ENCODE results near the gene PFDN1.

The PFDN1 gene

GRCh38 chr5:140250386-140250785 lies 52.5 kb downstream of the PFDN1 start:
- Histone ChIP-seq H3K27ac (ENCODE audit: insufficient read depth in 1 of 2, low read depth in 1 of 2, low read length in 2 of 2, poor library complexity in 1 of 2, severe bottlenecking in 2 of 2) (no peak overlapping the region), H3K27me3 (replicated peaks in 2 of 5; ENCODE audit: control insufficient read depth in 4 of 5, insufficient read depth in 5 of 5, low read length in 4 of 5) (no peaks in the 10 kb centered on the region), H3K9me3 (ENCODE audit: control extremely low read depth in 1 of 5, control insufficient read depth in 4 of 5, insufficient read depth in 2 of 5, low read depth in 1 of 5, low read length in 4 of 5) (no peaks in the 10 kb centered on the region), H3K4me3 (ENCODE audit: control insufficient read depth in 1 of 7, extremely low read depth in 1 of 7, insufficient read depth in 4 of 7, low read depth in 2 of 7, low read length in 6 of 7) (no peak overlapping the region), H3K4me1 (ENCODE audit: control extremely low read depth in 1 of 4, control insufficient read depth in 4 of 4, insufficient read depth in 4 of 4, low read length in 3 of 4) (peaks cover 4 to 40% (median 16%) of the 10 kb centered on the region in 4 experiments), H3K36me3 (ENCODE audit: control insufficient read depth in 4 of 4, insufficient read depth in 4 of 4, low read length in 3 of 4) (no peaks in the 10 kb centered on the region)
- CTCF ChIA-PET: interaction anchor here (1.2 to 26.3 kb wide), 5 partner anchors 12 to 108 kb away, joined by 3 to 552 read pairs (median 5); partner anchors contain the start of gene HBEGF
- WGBS (ENCODE audit: insufficient coverage): 94% methylated on average over 5 of the region's 6 CpGs
- no peak for DNase-seq
- POLR2A ChIA-PET: no interaction called here

DNA sequence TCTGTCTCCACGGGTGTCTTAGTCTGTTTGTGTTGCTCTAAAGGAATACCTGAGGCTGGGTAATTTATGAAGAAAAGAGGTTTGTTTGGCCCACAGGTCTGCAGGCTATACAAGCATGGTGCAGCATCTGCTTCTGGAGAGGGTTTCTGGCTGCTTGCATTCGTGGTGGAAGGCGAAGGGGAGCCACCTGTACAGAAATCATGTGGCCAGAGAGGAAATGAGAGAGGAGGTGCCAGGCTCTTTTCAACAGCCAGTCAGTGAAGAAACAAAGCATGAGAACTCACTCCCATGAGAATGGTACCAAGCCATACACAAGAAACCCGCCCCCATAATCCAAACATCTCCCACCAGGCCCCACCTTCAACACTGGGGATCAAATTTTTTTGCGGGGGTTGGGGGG lies 53.4 kb downstream of the PFDN1 start:
- DNase-seq: no peak
- POLR2A ChIA-PET: no interaction called here
- WGBS (ENCODE audit: insufficient coverage): 100% methylated on average over 1 of the region's 5 CpGs
- H3K27me3 ChIP-seq (replicated peaks in 2 of 5; ENCODE audit: control insufficient read depth in 4 of 5, insufficient read depth in 5 of 5, low read length in 4 of 5): no peaks in the 10 kb centered on the region
- peaks cover 0 to 3% (median 1%) of the 10 kb centered on the region in 4 experiments for H3K36me3 ChIP-seq (ENCODE audit: control insufficient read depth in 4 of 4, insufficient read depth in 4 of 4, low read length in 3 of 4)
- CTCF ChIA-PET: interaction anchor here (1.8 to 26.3 kb wide), 3 partner anchors 9 to 109 kb away, joined by 4 to 552 read pairs (median 7); partner anchors contain the start of gene HBEGF
- no peak overlapping the region for H3K27ac ChIP-seq (ENCODE audit: insufficient read depth in 1 of 2, low read depth in 1 of 2, low read length in 2 of 2, poor library complexity in 1 of 2, severe bottlenecking in 2 of 2)
- peaks cover 9 to 48% (median 25%) of the 10 kb centered on the region in 4 experiments for H3K4me1 ChIP-seq (ENCODE audit: control extremely low read depth in 1 of 4, control insufficient read depth in 4 of 4, insufficient read depth in 4 of 4, low read length in 3 of 4)
- no peak overlapping the region for H3K4me3 ChIP-seq (ENCODE audit: control insufficient read depth in 1 of 7, extremely low read depth in 1 of 7, insufficient read depth in 4 of 7, low read depth in 2 of 7, low read length in 6 of 7)
- H3K9me3 ChIP-seq (ENCODE audit: control extremely low read depth in 1 of 5, control insufficient read depth in 4 of 5, insufficient read depth in 2 of 5, low read depth in 1 of 5, low read length in 4 of 5): no peaks in the 10 kb centered on the region

GRCh38 chr5:140248414-140248813 lies 54.5 kb downstream of the PFDN1 start:
- CTCF ChIA-PET: interaction anchor here (1.8 to 26.3 kb wide), 4 partner anchors 8 to 111 kb away, joined by 4 to 552 read pairs (median 8); partner anchors contain the start of gene HBEGF
- POLR2A ChIA-PET: no interaction called here

DNA sequence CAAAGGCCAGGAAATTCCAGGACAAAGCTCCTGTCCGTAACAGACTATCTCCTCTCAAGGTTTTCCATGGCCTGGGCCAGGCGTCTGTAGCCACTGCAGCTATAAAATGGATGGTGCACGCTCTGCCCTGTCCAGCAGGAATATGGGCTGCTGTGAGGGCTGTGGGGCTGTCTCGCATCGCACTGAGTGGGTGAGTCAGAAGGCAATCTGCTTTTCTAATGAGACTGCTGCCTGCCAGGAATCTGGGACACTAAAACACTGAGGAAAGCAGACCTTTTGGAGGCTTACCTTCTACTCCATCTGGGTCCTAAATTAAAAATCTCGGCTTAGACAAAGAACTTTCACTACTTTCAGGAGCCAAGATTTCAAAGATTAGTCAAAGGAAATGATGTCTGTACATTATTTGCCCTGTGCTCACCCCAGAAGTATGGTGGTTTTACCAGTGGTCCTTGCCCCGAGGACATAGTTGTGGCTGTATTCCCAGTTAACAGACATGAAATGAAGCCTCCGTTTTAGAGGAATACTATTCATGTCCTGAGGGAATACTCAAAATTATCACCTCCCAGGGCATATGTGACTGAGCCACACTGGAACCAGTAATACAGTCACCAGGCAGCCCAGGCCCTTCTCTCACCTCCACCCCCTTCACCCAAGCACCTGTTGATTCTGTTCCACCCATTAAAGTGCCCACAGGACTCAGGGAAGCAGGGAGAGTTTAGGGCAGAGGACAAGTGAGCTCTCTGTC lies 56.4 kb downstream of the PFDN1 start:
- no peak overlapping the region for H3K27ac ChIP-seq (ENCODE audit: insufficient read depth in 1 of 2, low read depth in 1 of 2, low read length in 2 of 2, poor library complexity in 1 of 2, severe bottlenecking in 2 of 2)
- CTCF ChIA-PET: interaction anchor here (1.0 to 26.3 kb wide), 9 partner anchors 10 to 232 kb away, joined by 3 to 552 read pairs (median 4); partner anchors contain the start of genes HBEGF and SLC4A9

More at GRCh38 chr5:140248414-140248813, 54.5 kb downstream of the PFDN1 start:
- H3K4me1 ChIP-seq (ENCODE audit: control extremely low read depth in 1 of 4, control insufficient read depth in 4 of 4, insufficient read depth in 4 of 4, low read length in 3 of 4): peaks cover 9 to 49% (median 25%) of the 10 kb centered on the region in 4 experiments
- no peaks in the 10 kb centered on the region for H3K27me3 ChIP-seq (replicated peaks in 2 of 5; ENCODE audit: control insufficient read depth in 4 of 5, insufficient read depth in 5 of 5, low read length in 4 of 5)
- DNase-seq: no peak
- H3K9me3 ChIP-seq (ENCODE audit: control extremely low read depth in 1 of 5, control insufficient read depth in 4 of 5, insufficient read depth in 2 of 5, low read depth in 1 of 5, low read length in 4 of 5): no peaks in the 10 kb centered on the region
- H3K27ac ChIP-seq (ENCODE audit: insufficient read depth in 1 of 2, low read depth in 1 of 2, low read length in 2 of 2, poor library complexity in 1 of 2, severe bottlenecking in 2 of 2): no peak overlapping the region
- WGBS (ENCODE audit: insufficient coverage): 50% methylated on average over 2 of the region's 3 CpGs
- peaks cover 0 to 3% (median 2%) of the 10 kb centered on the region in 4 experiments for H3K36me3 ChIP-seq (ENCODE audit: control insufficient read depth in 4 of 4, insufficient read depth in 4 of 4, low read length in 3 of 4)
- no peak overlapping the region for H3K4me3 ChIP-seq (ENCODE audit: control insufficient read depth in 1 of 7, extremely low read depth in 1 of 7, insufficient read depth in 4 of 7, low read depth in 2 of 7, low read length in 6 of 7)

GRCh38 chr5:140245926-140246325 lies 57.0 kb downstream of the PFDN1 start:
- no peaks in the 10 kb centered on the region for H3K27me3 ChIP-seq (replicated peaks in 2 of 5; ENCODE audit: control insufficient read depth in 4 of 5, insufficient read depth in 5 of 5, low read length in 4 of 5)
- CTCF ChIA-PET: interaction anchor here (0.7 to 26.3 kb wide), 10 partner anchors 10 to 389 kb away, joined by 3 to 552 read pairs (median 4); partner anchors contain the start of genes HBEGF and SLC4A9
- no peak overlapping the region for H3K27ac ChIP-seq (ENCODE audit: insufficient read depth in 1 of 2, low read depth in 1 of 2, low read length in 2 of 2, poor library complexity in 1 of 2, severe bottlenecking in 2 of 2)
- peaks cover 0 to 7% (median 6%) of the 10 kb centered on the region in 4 experiments for H3K36me3 ChIP-seq (ENCODE audit: control insufficient read depth in 4 of 4, insufficient read depth in 4 of 4, low read length in 3 of 4)
- POLR2A ChIA-PET: interaction anchor here (1.4 kb wide), 1 partner anchor 110 kb away, joined by 4 read pairs; no protein-coding TSS in a partner anchor
- no peak overlapping the region for H3K4me3 ChIP-seq (ENCODE audit: control insufficient read depth in 1 of 7, extremely low read depth in 1 of 7, insufficient read depth in 4 of 7, low read depth in 2 of 7, low read length in 6 of 7)
- H3K4me1 ChIP-seq (ENCODE audit: control extremely low read depth in 1 of 4, control insufficient read depth in 4 of 4, insufficient read depth in 4 of 4, low read length in 3 of 4): peaks cover 5 to 28% (median 13%) of the 10 kb centered on the region in 4 experiments
- no peak for DNase-seq
- no peaks in the 10 kb centered on the region for H3K9me3 ChIP-seq (ENCODE audit: control extremely low read depth in 1 of 5, control insufficient read depth in 4 of 5, insufficient read depth in 2 of 5, low read depth in 1 of 5, low read length in 4 of 5)
- WGBS (ENCODE audit: insufficient coverage): 100% methylated on average over 5 of the region's 7 CpGs

More for the DNA sequence above, 56.4 kb downstream of the PFDN1 start:
- H3K4me1 ChIP-seq (ENCODE audit: control extremely low read depth in 1 of 4, control insufficient read depth in 4 of 4, insufficient read depth in 4 of 4, low read length in 3 of 4): peaks cover 5 to 34% (median 17%) of the 10 kb centered on the region in 4 experiments
- no peak overlapping the region for H3K4me3 ChIP-seq (ENCODE audit: control insufficient read depth in 1 of 7, extremely low read depth in 1 of 7, insufficient read depth in 4 of 7, low read depth in 2 of 7, low read length in 6 of 7)
- POLR2A ChIA-PET: interaction anchor here (0.6 to 1.4 kb wide), 3 partner anchors 51 to 447 kb away, joined by 3 to 6 read pairs (median 4); no protein-coding TSS in a partner anchor
- no peak for DNase-seq
- WGBS (ENCODE audit: insufficient coverage): 98% methylated on average over 8 of the region's 8 CpGs
- no peaks in the 10 kb centered on the region for H3K27me3 ChIP-seq (replicated peaks in 2 of 5; ENCODE audit: control insufficient read depth in 4 of 5, insufficient read depth in 5 of 5, low read length in 4 of 5)
- H3K9me3 ChIP-seq (ENCODE audit: control extremely low read depth in 1 of 5, control insufficient read depth in 4 of 5, insufficient read depth in 2 of 5, low read depth in 1 of 5, low read length in 4 of 5): no peaks in the 10 kb centered on the region
- peaks cover 0 to 7% (median 6%) of the 10 kb centered on the region in 4 experiments for H3K36me3 ChIP-seq (ENCODE audit: control insufficient read depth in 4 of 4, insufficient read depth in 4 of 4, low read length in 3 of 4)

DNA sequence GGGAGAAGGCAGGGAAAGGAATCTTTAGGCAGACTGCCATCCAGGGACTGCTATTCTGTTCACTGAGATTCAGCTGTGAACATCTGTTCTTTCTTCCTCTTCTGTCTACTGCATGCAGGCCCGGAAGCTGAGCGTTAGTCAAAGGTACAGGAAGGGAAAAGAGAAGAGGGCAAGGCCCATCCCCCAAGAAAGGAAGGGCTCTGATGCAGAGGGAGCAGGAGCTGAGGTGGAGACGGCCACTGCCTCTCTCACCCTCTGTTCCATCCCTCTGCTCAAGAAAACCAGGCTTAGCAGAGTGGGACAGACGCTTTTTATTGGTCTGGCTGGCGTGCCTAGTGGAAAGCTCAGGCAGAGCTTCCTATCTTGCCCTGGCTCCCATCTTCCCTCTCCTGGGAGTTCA lies 57.6 kb downstream of the PFDN1 start:
- CTCF ChIA-PET: interaction anchor here (0.7 to 26.3 kb wide), 16 partner anchors 10 to 389 kb away, joined by 3 to 552 read pairs (median 6); partner anchors contain the start of genes HBEGF and SLC4A9
- DNase-seq: peak in 2 of 3 donors; percentile 43 to 54
- POLR2A ChIA-PET: interaction anchor here (1.4 kb wide), 1 partner anchor 110 kb away, joined by 4 read pairs; no protein-coding TSS in a partner anchor
- Histone ChIP-seq H3K27me3 (replicated peaks in 2 of 5; ENCODE audit: control insufficient read depth in 4 of 5, insufficient read depth in 5 of 5, low read length in 4 of 5) (no peaks in the 10 kb centered on the region), H3K4me1 (ENCODE audit: control extremely low read depth in 1 of 4, control insufficient read depth in 4 of 4, insufficient read depth in 4 of 4, low read length in 3 of 4) (peaks cover 5 to 22% (median 13%) of the 10 kb centered on the region in 4 experiments), H3K36me3 (ENCODE audit: control insufficient read depth in 4 of 4, insufficient read depth in 4 of 4, low read length in 3 of 4) (peaks cover 0 to 7% (median 6%) of the 10 kb centered on the region in 4 experiments), H3K4me3 (ENCODE audit: control insufficient read depth in 1 of 7, extremely low read depth in 1 of 7, insufficient read depth in 4 of 7, low read depth in 2 of 7, low read length in 6 of 7) (peak overlapping the region in 1 of 7 experiments; percentile 5), H3K27ac (ENCODE audit: insufficient read depth in 1 of 2, low read depth in 1 of 2, low read length in 2 of 2, poor library complexity in 1 of 2, severe bottlenecking in 2 of 2) (no peak overlapping the region), H3K9me3 (ENCODE audit: control extremely low read depth in 1 of 5, control insufficient read depth in 4 of 5, insufficient read depth in 2 of 5, low read depth in 1 of 5, low read length in 4 of 5) (no peaks in the 10 kb centered on the region)
- 50% methylated on average over 2 of the region's 5 CpGs for WGBS (ENCODE audit: insufficient coverage)

Data from common myeloid progenitor, CD34-positive (primary cell).